G401.6 (cell line): ENCODE data around the gene GUCA2B.

ENCODE experiments used
- FAIRE-seq: peaks from 2 replicates; lab custom pipeline; 2012; peaks lifted over from hg19 to GRCh38; lab: Jason Lieb, UNC

Gene GUCA2B

DNA sequence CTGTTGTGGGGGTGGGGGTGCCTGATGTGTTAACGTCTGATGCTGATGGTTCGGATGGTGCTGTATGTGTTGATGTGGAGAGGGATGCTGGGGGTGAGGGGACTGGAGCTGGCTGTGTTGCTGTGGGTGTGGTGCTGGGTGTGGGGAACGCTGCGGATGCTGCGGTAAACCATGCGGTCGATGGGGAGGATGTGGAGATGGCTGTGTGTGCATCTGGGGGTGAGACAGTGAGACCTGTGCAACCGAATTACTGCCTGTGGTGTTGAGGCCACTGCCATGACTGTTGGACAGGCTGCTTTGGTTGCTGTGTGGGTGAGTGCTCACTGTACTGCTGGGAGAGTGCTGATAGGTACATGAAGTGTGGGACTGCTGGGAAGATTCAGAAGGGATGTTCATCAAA is 38.1 kb downstream of the GUCA2B start:
- no peak for FAIRE-seq

DNA sequence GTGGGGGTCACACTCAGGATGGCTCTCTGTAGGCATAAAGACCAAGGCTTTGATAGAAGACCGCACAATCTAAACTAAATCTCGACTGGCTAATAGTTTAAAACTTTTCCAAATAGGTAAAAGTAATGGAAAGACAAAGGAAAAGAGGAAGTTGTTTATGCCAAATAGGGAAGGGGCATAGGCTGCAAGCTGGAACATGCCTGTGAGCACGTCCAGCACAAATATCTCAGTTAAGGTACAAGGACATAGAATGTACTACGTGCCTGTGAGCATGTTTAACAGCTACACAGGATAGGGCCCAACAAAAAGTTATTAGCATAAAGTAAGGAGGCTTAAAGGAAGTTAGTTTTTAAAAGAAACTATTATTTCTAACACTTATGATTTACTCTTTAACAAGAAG is 38.9 kb downstream of the GUCA2B start:
- no peak for FAIRE-seq

DNA sequence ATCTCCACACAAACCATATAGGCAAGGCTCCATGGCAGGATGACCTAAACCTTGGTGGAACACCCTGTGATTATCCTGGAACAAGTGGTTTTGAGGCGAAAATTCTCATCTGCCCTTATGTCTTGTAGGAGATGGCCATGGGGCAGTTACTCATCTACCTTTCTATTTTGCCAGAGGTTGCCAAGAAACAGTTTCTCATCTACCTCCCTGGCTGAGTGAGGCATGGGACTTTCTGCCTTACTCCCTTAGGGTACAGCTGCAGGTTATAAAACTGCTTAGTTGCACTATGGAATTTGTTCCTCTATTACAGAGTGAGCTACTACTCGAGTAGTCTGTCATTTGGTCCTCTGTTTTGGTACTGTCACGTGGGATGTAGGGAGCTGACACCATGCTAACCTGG is 42.6 kb downstream of the GUCA2B start:
- no peak for FAIRE-seq

DNA sequence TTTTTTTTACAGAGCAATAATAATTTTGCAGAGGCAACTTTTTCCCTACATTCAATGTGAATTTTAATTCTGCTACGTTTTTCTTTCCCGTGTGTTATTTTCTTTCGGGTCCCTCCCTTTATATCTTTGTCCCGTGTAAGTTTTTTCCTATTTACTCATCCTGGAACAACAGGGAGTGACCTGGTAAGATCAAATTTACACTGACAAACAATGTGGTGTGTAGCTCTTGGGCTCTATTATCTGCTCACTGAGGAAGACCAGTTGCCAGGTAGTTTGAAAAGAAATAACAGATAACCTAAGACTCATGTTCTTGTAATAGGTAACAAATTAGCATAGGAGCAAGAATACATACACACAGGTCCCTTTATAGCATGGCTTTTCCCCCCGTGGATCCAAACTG is 45.0 kb downstream of the GUCA2B start:
- FAIRE-seq = no peak

DNA sequence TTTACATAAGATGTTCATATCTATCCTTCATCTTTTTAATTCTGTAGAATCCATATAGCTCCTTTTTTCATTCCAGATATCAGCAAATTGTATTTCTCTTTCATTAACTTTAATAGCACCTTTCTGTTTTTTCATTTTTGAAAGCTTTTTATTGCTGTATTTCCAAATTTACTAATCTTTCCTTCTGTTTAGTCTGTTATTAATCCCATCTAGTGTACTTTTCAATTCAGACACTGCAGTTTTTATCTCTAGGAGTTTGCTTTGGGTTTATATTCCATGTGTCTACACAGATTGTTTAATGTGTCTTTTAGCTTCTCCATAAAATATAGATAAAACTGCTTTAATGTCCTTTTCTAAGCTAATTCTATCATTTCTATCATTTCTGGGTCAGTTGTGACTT is 48.8 kb downstream of the GUCA2B start:
- no peak for FAIRE-seq
